Effector CD8-positive, alpha-beta T cell (primary cell): Measurements from ENCODE around the gene DRD1.
"Not testable (repeated sequence)": the region's sequence is repeated elsewhere in the genome, so short reads cannot be mapped to it uniquely, and the experiment has no call there.

Source experiments
- DNase-seq: peaks from one replicate; lab custom pipeline; 2025; lab: John Stamatoyannopoulos, UW

The DRD1 gene

GRCh38 chr5:175467983-175468690, 24.2 kb upstream of the DRD1 start:
- no peak for DNase-seq

- no peak for DNase-seq
These were observed 22.8 kb upstream of the DRD1 start for GRCh38 chr5:175466700-175467318.

GRCh38 chr5:175465282-175465681, 21.3 kb upstream of the DRD1 start:
- DNase-seq: no peak

- no peak for DNase-seq
These were observed 20.9 kb upstream of the DRD1 start for GRCh38 chr5:175464942-175465233.

- DNase-seq: peak; percentile 37
These were observed 20.3 kb upstream of the DRD1 start for GRCh38 chr5:175464074-175464941.

GRCh38 chr5:175463641-175464040, 19.7 kb upstream of the DRD1 start:
- DNase-seq: no peak

- no peak for DNase-seq
These were observed 17.4 kb upstream of the DRD1 start for GRCh38 chr5:175461370-175461769.

GRCh38 chr5:175460552-175460951, 16.6 kb upstream of the DRD1 start:
- DNase-seq: no peak

GRCh38 chr5:175460126-175460525, 16.1 kb upstream of the DRD1 start:
- no peak for DNase-seq

GRCh38 chr5:175457466-175457865, 13.5 kb upstream of the DRD1 start:
- DNase-seq: no peak

GRCh38 chr5:175456105-175456742, 12.2 kb upstream of the DRD1 start:
- DNase-seq: no peak

GRCh38 chr5:175454338-175454737, 10.4 kb upstream of the DRD1 start:
- DNase-seq: not testable (repeated sequence)

- no peak for DNase-seq
These were observed 8.2 kb upstream of the DRD1 start for GRCh38 chr5:175452166-175452565.

GRCh38 chr5:175448276-175448675, 4.3 kb upstream of the DRD1 start:
- DNase-seq: no peak

GRCh38 chr5:175447571-175447970, 3.6 kb upstream of the DRD1 start:
- DNase-seq: no peak

GRCh38 chr5:175446378-175446777, 2.4 kb upstream of the DRD1 start:
- not testable (repeated sequence) for DNase-seq

GRCh38 chr5:175444905-175445456, 999 bp upstream of the DRD1 start:
- no peak for DNase-seq

GRCh38 chr5:175443514-175444059, 395 bp downstream of the DRD1 start:
- DNase-seq: no peak

GRCh38 chr5:175438234-175438857, 5.6 kb downstream of the DRD1 start:
- DNase-seq: no peak

GRCh38 chr5:175436359-175436758, 7.6 kb downstream of the DRD1 start:
- DNase-seq: no peak

- no peak for DNase-seq
These were observed 9.2 kb downstream of the DRD1 start for GRCh38 chr5:175434800-175435199.
